Measurements from ENCODE around the gene PTPRD. TPM values are rescaled to one million over a fixed set of nuclear protein-coding genes. Genes with fewer than 3 reads are reported as not detected.
A peak's percentile ranks its signal among the peaks of the same experiment; 100 is the strongest.
"Not testable (repeated sequence)": the region's sequence is repeated elsewhere in the genome, so short reads cannot be mapped to it uniquely, and the experiment has no call there.

Gene PTPRD
- total RNA-seq, 1 donor from 2014 or later: 1.8 TPM

- DNase-seq (ENCODE audit: low read depth in 2 of 2): no peak
These were observed 1910.9 kb downstream of the PTPRD start for GRCh38 chr9:8701904-8702303.

- DNase-seq (ENCODE audit: low read depth in 2 of 2): not testable (repeated sequence)
These were observed 1915.2 kb downstream of the PTPRD start for GRCh38 chr9:8697565-8697964.

- DNase-seq (ENCODE audit: low read depth in 2 of 2): no peak
These were observed 1916.3 kb downstream of the PTPRD start for GRCh38 chr9:8696516-8696915.

GRCh38 chr9:8694983-8695588 lies 1917.7 kb downstream of the PTPRD start:
- DNase-seq (ENCODE audit: low read depth in 2 of 2): no peak

GRCh38 chr9:8693464-8693863 lies 1919.3 kb downstream of the PTPRD start:
- no peak for DNase-seq (ENCODE audit: low read depth in 2 of 2)

- DNase-seq (ENCODE audit: low read depth in 2 of 2): no peak
These were observed 1926.3 kb downstream of the PTPRD start for GRCh38 chr9:8686516-8686915.

- DNase-seq (ENCODE audit: low read depth in 2 of 2): no peak
These were observed 1927.0 kb downstream of the PTPRD start for GRCh38 chr9:8685825-8686224.

- DNase-seq (ENCODE audit: low read depth in 2 of 2): peak in 1 of 2 donors; percentile 3
These were observed 1927.7 kb downstream of the PTPRD start for GRCh38 chr9:8684978-8685708.

- no peak for DNase-seq (ENCODE audit: low read depth in 2 of 2)
These were observed 1929.3 kb downstream of the PTPRD start for GRCh38 chr9:8683496-8683895.

- no peak for DNase-seq (ENCODE audit: low read depth in 2 of 2)
These were observed 1932.1 kb downstream of the PTPRD start for GRCh38 chr9:8680658-8681057.

- no peak for DNase-seq (ENCODE audit: low read depth in 2 of 2)
These were observed 1932.6 kb downstream of the PTPRD start for GRCh38 chr9:8680157-8680556.

GRCh38 chr9:8679371-8679822 lies 1933.4 kb downstream of the PTPRD start:
- no peak for DNase-seq (ENCODE audit: low read depth in 2 of 2)

- no peak for DNase-seq (ENCODE audit: low read depth in 2 of 2)
These were observed 1935.1 kb downstream of the PTPRD start for GRCh38 chr9:8677741-8678140.

- DNase-seq (ENCODE audit: low read depth in 2 of 2): no peak
These were observed 1938.3 kb downstream of the PTPRD start for GRCh38 chr9:8674536-8674935.

GRCh38 chr9:8673830-8674229 lies 1939.0 kb downstream of the PTPRD start:
- DNase-seq (ENCODE audit: low read depth in 2 of 2): no peak

GRCh38 chr9:8670751-8671150 lies 1942.1 kb downstream of the PTPRD start:
- DNase-seq (ENCODE audit: low read depth in 2 of 2): no peak

- no peak for DNase-seq (ENCODE audit: low read depth in 2 of 2)
These were observed 1944.1 kb downstream of the PTPRD start for GRCh38 chr9:8668751-8669150.

GRCh38 chr9:8668231-8668630 lies 1944.6 kb downstream of the PTPRD start:
- no peak for DNase-seq (ENCODE audit: low read depth in 2 of 2)

- DNase-seq (ENCODE audit: low read depth in 2 of 2): no peak
These were observed 1946.7 kb downstream of the PTPRD start for GRCh38 chr9:8666060-8666459.

GRCh38 chr9:8660383-8660782 lies 1952.4 kb downstream of the PTPRD start:
- DNase-seq (ENCODE audit: low read depth in 2 of 2): peak in 1 of 2 donors; percentile 22

GRCh38 chr9:8659108-8659507 lies 1953.7 kb downstream of the PTPRD start:
- DNase-seq (ENCODE audit: low read depth in 2 of 2): no peak

GRCh38 chr9:8655071-8655470 lies 1957.7 kb downstream of the PTPRD start:
- no peak for DNase-seq (ENCODE audit: low read depth in 2 of 2)

GRCh38 chr9:8653855-8654254 lies 1958.9 kb downstream of the PTPRD start:
- no peak for DNase-seq (ENCODE audit: low read depth in 2 of 2)

All from dermis microvascular lymphatic vessel endothelial cell (primary cell).